Effector memory CD4-positive, alpha-beta T cell (primary cell): ENCODE results near the gene PLET1.

Experiments
- DNase-seq, 3 donors: peaks; one replicate each; pipeline ENCODE4 v3.0.0-alpha.2; 2020
- H3K27ac ChIP-seq: 2 replicates; pipeline ENCODE4 v1.7.0; 2013; ENCODE audit warnings: mild to moderate bottlenecking, low read length, moderate library complexity; ENCODE audit not compliant: insufficient read depth, poor library complexity, severe bottlenecking
- H3K27me3 ChIP-seq: replicated peaks from 2 replicates; pipeline ENCODE4 v1.7.0; 2013; ENCODE audit warnings: mild to moderate bottlenecking, low read length; ENCODE audit not compliant: insufficient read depth, control insufficient read depth, poor library complexity, severe bottlenecking
- H3K36me3 ChIP-seq: 2 replicates; pipeline ENCODE4 v1.7.0; 2013; ENCODE audit warnings: mild to moderate bottlenecking, low read length, moderate library complexity; ENCODE audit not compliant: control insufficient read depth, insufficient read depth
- H3K4me1 ChIP-seq: 2 replicates; pipeline ENCODE4 v1.7.0; 2013; ENCODE audit warnings: low read length, mild to moderate bottlenecking; ENCODE audit not compliant: control insufficient read depth, insufficient read depth, poor library complexity, severe bottlenecking
- H3K4me3 ChIP-seq: 2 replicates; pipeline ENCODE4 v1.7.0; 2013; ENCODE audit warnings: low read length, low read depth, mild to moderate bottlenecking; ENCODE audit not compliant: insufficient read depth, poor library complexity, severe bottlenecking
- H3K9me3 ChIP-seq: 2 replicates; pipeline ENCODE4 v1.7.0; 2013; ENCODE audit warnings: mild to moderate bottlenecking, low read length, moderate library complexity; ENCODE audit not compliant: control insufficient read depth

Gene PLET1

DNA sequence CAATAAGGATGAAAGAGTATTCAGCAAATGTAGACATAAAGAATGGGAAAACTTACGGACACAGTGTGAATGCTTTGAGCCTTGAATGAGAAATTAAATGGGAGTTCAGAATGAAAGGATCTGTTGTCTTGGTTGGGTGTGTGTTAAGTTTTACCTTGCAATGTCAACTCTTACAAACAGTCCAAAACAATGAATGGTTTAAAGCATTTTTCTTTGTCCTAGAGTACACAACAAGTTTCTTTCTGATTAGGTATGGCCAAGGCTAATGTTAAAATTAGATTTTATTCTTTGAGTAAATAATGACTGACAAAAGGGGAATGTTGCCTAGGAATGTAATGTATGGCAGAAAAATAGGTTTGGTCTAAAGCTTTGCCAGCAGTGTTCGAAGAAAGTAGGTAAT, 32.0 kb downstream of the PLET1 start:
- H3K4me1 ChIP-seq: peaks cover 14% of the 10 kb centered on the region
- no peak for DNase-seq
- no peaks in the 10 kb centered on the region for H3K27me3 ChIP-seq
- no peak overlapping the region for H3K27ac ChIP-seq
- no peaks in the 10 kb centered on the region for H3K9me3 ChIP-seq
- H3K4me3 ChIP-seq: no peak overlapping the region
- peaks cover 19% of the 10 kb centered on the region for H3K36me3 ChIP-seq

DNA sequence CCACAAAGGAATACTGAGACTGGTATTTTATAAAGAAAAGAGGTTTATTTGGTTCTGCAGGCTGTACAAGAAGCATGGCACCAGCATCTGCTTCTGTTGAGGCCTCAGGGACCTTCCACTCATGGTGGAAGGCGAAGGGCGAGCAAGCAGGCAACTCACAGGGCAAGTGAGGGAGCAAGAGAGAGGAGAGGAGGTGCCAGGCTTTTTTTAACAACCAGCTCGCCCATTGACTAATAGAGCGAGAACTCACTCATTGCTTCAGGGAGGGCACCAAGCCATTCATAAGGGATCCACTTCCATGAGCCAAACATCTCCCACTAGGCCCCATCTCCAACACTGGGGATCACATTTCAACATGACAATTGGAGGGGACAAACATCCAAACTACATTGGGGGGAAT, 33.2 kb downstream of the PLET1 start:
- Histone ChIP-seq H3K9me3 (no peaks in the 10 kb centered on the region), H3K36me3 (peaks cover 8% of the 10 kb centered on the region), H3K27ac (no peak overlapping the region), H3K27me3 (no peaks in the 10 kb centered on the region), H3K4me1 (peaks cover 14% of the 10 kb centered on the region), H3K4me3 (peak overlapping the region; percentile 87)
- no peak for DNase-seq

DNA sequence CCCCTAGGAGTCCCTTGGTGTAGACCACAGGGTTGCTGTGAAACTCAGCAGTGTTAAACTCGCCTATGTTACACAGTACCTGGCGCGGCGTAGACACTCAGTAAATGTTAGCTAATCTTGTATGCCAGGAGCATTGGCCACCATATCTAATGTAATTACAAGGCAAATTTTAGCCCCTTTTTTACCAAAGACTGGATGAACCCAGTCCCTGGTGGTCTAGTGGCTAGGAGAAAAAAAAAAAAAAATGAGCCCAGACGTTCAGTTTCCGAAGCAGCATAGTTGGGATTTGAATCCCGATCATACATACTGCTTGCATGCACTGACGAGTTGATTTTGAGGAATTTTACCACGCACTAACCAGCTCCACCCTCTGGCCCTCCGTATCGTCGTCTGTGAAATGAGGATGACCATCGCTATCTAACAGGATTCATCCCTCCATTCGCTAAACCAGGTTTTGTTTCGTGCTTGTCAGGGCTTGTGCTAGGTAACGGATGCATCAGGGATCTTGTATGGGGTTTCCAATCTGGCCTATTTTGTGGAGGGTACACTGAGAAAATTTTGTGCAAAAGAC, 33.7 kb downstream of the PLET1 start:
- no peaks in the 10 kb centered on the region for H3K27me3 ChIP-seq
- H3K4me3 ChIP-seq: peak overlapping the region; percentile 87
- no peak for DNase-seq
- no peaks in the 10 kb centered on the region for H3K9me3 ChIP-seq
- peaks cover 14% of the 10 kb centered on the region for H3K4me1 ChIP-seq
- peaks cover 5% of the 10 kb centered on the region for H3K36me3 ChIP-seq
- peak overlapping the region; percentile 96 for H3K27ac ChIP-seq

DNA sequence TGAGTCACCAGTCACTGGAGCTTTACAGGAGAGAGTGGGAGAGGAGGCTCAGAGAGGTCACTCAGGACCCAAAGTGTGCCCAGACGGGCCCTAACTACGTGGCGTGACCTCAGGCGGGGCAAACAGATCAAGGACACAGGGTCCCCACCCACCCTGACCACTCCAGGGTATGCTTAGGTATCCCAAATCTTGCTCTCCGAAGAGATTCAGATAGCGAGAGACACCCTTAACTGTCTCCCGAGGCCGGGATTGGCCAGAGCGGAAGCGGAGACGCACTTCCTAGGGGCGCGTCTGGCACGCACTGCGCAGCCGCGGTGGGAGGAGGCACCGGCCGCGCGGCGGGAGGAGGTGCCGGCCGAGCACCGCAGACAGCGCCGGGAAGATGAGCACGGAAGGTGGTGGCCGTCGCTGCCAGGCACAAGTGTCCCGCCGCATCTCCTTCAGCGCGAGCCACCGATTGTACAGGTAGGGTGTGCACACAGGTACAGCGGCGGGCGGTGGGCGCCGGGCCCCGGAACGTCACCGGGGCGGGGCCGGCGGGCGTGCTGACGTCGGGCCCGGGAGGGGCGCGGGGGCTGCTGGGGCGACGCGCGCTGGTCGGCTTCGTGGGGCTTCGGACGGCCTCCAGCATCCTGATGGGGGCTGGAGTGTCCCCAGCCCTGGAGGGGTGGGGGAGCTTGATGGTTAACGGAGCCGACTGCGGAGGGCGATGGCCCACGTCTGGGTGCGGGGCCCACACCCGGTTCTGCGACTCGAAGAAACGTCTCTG, 34.4 kb downstream of the PLET1 start, which contains the start of gene PTS:
Gene PTS (plus strand): TSS at position 367 of the 769 bp plus-strand sequence. CDS start 16 bp downstream, at position 383.
- Histone ChIP-seq H3K4me1 (peaks cover 14% of the 10 kb centered on the region), H3K27me3 (no peaks in the 10 kb centered on the region), H3K27ac (peak within 1 kb of the TSS; percentile 96), H3K4me3 (peak within 1 kb of the TSS; percentile 87), H3K36me3 (peaks cover 1% of the 10 kb centered on the region), H3K9me3 (no peaks in the 10 kb centered on the region)
- DNase-seq: peak; percentile 65 to 77 (median 71)

DNA sequence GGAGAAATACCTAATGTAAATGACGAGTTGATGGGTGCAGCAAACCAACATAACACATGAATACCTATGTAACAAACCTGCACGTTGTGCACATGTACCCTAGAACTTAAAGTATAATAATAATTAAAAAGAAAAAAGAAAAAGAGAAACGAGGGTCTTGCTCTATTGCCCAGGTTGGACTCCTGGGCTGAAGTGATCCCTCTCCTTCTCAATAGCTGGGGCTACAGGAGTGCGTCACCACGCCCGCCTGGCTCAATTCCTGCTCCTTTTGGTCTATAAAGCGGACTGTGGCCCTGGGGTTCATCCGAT, 35.0 kb downstream of the PLET1 start:
- H3K9me3 ChIP-seq: no peaks in the 10 kb centered on the region

DNA sequence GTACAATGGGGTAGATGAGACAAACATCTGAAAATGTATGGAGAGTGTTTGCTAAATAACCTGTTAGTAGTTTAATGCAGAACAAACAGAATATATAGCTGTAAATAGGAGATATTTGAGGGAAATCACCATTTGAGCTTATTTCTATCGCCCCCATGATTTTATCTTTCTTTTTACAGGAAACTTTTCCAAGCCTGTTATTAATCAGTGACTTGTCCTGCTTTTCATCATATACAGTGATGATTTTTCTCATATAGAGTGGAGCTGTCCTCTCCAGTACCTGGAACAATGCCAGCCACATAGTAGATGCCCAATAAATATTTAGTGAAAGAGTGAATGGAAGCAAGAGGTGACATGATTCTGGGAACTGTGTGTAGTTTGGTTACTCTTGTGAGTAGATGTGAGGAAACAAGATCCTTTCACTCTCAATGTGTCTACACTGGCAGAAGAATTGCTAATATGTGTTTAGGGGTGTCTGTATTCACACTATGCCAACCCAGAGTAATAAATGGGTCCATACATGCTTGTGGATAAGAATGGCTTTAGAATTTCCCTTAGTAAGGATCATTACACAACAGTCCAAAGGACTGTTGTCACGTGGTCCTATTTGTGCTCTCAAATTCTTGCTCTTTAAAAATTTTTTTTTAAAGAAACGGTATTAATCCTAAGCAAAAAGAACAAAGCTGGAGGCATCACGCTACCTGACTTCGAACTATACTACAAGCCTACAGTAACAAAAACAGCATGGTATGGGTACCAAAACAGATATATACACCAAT, 36.7 kb downstream of the PLET1 start:
- Histone ChIP-seq H3K9me3 (no peaks in the 10 kb centered on the region), H3K27me3 (no peaks in the 10 kb centered on the region), H3K27ac (no peak overlapping the region), H3K36me3 (no peaks in the 10 kb centered on the region), H3K4me3 (no peak overlapping the region), H3K4me1 (peaks cover 17% of the 10 kb centered on the region)
- no peak for DNase-seq

More for the DNA sequence above, 35.0 kb downstream of the PLET1 start:
- H3K27me3 ChIP-seq: no peaks in the 10 kb centered on the region
- H3K4me3 ChIP-seq: peak overlapping the region; percentile 87
- H3K27ac ChIP-seq: peak overlapping the region; percentile 96
- H3K36me3 ChIP-seq: no peaks in the 10 kb centered on the region
- no peak for DNase-seq
- H3K4me1 ChIP-seq: peaks cover 14% of the 10 kb centered on the region

DNA sequence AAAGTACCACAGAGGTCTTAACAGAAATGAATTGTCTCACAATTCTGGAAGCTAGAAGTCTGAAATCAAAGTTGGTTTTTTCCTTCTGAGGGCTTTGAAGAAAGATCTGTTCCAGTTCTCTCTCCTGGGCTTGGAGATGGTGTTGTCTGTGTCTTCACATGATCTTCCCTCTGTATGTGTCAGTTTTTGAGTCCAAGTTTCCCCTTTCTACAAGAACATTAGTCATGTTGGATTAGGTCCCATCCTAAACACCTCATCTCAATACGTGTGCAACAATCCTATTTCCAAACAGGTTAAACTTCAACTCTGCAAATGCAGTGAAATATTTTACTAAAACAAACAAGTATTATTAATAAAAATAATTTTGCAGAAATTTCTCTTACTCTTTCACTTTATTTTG, 37.5 kb downstream of the PLET1 start:
- H3K27ac ChIP-seq: no peak overlapping the region
- peaks cover 17% of the 10 kb centered on the region for H3K4me1 ChIP-seq
- no peaks in the 10 kb centered on the region for H3K36me3 ChIP-seq
- H3K27me3 ChIP-seq: no peaks in the 10 kb centered on the region
- no peak for DNase-seq
- no peak overlapping the region for H3K4me3 ChIP-seq
- no peaks in the 10 kb centered on the region for H3K9me3 ChIP-seq

DNA sequence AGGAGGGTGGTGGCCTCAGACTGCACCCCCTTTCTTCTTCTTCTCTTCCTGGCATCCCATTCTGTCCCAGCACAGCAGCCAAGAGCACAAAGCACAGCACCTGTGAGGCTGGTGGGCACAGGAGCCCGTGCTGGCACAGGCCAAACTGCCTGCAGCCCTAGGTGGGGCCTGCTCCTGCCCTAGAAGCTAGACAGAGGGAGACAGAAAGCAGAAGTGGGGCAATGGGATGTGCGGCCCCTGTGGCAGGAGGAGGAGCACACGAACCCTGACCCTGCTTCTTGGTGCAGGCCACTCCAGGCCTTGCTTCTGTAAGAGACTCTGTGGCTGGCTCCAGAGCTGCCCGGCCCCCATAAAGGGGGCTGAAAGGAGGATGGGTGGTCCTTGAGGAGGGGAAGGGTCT, 38.4 kb downstream of the PLET1 start:
- Histone ChIP-seq H3K36me3 (no peaks in the 10 kb centered on the region), H3K9me3 (no peaks in the 10 kb centered on the region), H3K27ac (no peak overlapping the region), H3K27me3 (no peaks in the 10 kb centered on the region), H3K4me3 (no peak overlapping the region), H3K4me1 (peaks cover 13% of the 10 kb centered on the region)
- no peak for DNase-seq

DNA sequence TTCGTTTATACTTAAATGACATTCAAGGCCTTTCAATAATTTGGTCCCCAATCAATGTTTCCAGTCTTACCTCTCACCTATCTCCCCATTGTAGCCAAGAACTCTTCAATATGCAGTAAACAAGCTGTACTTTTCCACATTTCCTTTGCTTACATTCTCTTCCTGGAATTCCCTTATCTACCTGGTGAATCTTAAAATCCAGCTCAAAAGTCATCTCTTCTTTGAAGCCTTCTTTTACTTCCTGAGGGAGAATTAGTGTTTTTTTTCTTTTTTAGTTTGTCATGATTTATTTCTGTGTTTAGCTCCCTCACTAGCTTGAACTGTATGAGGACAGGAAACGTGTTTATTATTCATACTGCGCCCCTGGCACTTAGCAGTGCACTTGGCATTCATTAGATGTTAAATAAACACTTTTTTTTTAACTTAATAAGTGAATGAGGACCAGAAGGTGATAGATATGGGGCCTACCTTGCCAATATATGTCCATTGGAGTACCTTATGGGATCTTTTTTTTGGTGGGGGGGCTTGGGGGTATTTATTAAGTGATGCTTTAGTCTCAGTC, 39.3 kb downstream of the PLET1 start:
- Histone ChIP-seq H3K9me3 (no peaks in the 10 kb centered on the region), H3K27me3 (no peaks in the 10 kb centered on the region), H3K27ac (no peak overlapping the region), H3K4me3 (no peak overlapping the region), H3K36me3 (no peaks in the 10 kb centered on the region), H3K4me1 (peaks cover 7% of the 10 kb centered on the region)
- DNase-seq: no peak
